DMS153 treated with DMSO at 0.1 percent for 48 hours (cell line): ENCODE results near the gene RNF43.

Experiments
- DNase-seq: peaks from one replicate; lab custom pipeline; 2025; ENCODE audit not compliant: unreplicated experiment; lab: John Stamatoyannopoulos, UW

RNF43 gene

GRCh38 chr17:58417300-58418092 is at the start of gene RNF43:
Gene RNF43, minus strand, starts transcription at chr17:58417534. Its CDS starts 1,957 bp downstream, at chr17:58415577.
- peak; percentile 98 for DNase-seq

DNA sequence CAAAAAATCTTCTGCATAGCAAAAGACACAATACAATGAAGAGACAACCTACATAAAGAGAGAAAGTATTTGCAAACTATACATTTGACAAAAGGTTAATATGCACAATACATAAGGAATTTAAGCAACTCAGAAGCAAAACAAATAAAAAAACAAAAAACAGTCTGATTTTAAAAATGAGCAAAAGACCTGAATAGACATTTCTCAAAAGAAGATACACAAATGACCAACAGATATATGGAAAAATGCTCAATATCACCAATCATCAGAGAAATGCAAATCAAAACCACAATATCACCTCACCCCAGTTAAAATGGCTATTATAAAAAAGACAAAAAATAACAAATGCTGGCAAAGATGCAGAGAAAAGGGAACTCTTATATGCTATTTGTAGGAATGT is 38.2 kb upstream of the RNF43 start:
- DNase-seq = no peak

GRCh38 chr17:58452738-58453137 is 35.4 kb upstream of the RNF43 start:
- no peak for DNase-seq

DNA sequence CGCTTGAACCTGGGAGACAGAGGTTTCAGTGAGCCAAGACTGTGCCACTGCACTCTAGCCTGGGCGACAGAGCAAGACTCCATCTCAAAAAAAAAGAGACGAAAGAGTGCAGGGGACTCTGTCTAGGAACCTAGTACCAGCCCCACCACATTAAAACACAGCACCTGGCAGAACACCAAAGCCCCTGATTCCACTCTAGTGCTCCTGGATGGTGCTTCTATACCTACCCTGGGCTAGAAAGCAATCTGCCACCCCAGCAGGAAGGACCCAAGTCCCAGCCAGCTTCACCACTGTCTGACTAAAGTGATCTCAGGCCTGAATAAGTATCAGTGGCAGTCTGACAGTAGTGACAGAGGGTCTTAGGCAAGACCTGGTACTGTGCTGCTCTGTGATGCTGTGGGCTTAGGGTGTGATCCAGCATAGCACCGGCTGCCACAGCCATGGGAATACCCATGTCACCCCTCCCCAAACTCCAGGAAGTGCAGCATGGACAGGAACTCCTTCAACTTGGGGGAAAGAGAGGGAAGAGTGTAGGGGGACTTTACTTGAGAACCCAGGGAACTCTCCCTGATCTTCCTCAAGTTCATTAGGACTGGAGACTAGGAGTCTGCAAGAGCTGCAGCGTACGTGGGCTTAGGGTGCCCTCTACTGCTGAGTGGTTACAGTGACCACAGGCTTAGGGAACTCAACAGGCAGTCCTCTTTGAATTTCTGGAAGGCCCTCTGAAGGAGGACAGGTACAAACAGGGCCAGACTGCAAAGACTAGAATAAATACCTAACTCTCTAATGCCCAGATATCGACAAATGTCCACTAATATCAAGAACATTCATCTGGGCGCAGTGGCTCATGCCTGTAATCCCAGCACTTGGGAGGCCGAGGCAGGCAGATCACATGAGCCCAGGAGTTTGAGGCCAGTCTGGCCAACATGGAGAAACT is 30.0 kb upstream of the RNF43 start:
- peak; percentile 49 for DNase-seq

- no peak for DNase-seq
These were observed 28.8 kb upstream of the RNF43 start for GRCh38 chr17:58446086-58446485.

DNA sequence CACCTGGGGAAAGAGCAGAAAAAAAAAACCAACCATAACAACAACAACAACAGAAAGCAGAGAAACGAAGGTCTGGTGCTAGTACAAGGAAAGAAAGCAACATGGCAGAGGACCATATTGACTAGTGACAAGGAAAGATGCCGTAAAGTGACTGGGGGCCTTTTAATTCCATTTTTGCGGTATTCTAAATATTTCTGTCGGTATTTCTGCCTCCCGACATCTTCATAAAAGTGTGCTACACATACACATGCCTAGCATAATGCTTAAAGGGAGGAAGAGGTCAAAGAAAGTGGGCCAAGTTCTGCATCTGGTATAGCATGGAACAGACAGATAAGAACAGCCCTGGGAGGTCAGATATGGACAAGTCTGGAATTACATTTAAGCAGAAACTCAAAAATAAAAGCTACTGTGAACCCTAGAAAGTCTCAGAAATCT is 19.5 kb upstream of the RNF43 start:
- no peak for DNase-seq

DNA sequence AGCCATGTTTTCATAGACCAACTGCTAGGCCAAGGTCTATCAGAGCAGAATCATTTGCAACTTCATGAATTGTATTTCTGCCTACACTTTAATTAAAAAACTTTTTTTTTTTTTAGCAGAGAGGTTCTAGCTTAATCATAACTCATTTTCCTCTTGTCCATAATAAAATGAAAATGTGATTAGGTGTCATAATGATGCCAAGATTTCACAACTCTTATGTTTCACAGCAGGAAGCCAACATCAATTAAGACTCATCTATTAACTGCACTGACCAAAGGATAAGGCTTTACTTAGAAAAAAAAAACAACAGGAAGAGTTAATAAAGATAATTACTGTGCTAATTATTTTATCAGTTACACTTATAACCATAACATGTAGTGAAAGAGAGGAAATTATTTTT is 18.9 kb upstream of the RNF43 start:
- no peak for DNase-seq

GRCh38 chr17:58432806-58433573 is 15.7 kb upstream of the RNF43 start:
- DNase-seq = no peak

- no peak for DNase-seq
These were observed 10.5 kb upstream of the RNF43 start for GRCh38 chr17:58427807-58428206.

GRCh38 chr17:58421711-58422110 is 4.4 kb upstream of the RNF43 start:
- no peak for DNase-seq

DNA sequence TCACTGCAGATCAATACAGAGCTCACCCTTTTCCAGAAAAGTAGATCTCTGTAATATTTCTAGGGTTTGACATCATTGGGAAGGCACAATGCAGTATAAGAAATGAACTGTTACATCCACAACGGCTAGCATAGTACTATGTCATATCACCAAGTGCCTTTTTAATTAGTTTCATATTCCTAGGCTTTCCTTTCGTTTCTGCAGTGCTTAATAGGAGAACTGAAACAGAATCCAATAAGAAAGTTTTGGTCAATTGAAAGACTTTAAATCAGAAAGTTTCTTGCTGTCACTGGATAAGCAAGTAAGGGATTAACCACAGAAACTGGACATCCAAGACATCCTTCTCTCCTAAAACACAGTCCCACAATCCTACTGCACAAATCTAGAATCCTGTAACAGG is 3.5 kb upstream of the RNF43 start:
- DNase-seq = no peak

- DNase-seq = no peak
These were observed 416 bp downstream of the RNF43 start for GRCh38 chr17:58416937-58417299.

DNA sequence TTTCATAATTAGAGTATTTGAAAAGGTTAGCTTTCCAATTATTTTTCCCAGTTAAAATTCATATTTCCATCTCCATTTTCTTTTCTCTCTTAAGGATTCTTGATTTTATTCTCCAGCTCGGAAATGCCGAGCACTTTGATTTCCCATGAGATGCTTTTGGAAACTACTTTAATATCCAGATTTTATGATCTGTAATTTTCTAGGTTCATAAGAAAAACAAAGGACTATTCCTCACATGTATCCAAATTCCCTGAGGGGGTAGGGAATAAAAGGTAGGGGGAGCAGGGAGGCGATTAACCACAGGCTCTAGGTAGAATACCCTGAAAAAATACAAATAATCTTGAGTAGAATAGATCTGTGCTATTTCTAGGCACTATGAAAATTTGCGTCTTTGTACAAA is 938 bp downstream of the RNF43 start:
- no peak for DNase-seq

GRCh38 chr17:58415371-58416055 is 1.8 kb downstream of the RNF43 start:
- no peak for DNase-seq

- DNase-seq = no peak
These were observed 2.7 kb downstream of the RNF43 start for GRCh38 chr17:58414596-58414997.

DNA sequence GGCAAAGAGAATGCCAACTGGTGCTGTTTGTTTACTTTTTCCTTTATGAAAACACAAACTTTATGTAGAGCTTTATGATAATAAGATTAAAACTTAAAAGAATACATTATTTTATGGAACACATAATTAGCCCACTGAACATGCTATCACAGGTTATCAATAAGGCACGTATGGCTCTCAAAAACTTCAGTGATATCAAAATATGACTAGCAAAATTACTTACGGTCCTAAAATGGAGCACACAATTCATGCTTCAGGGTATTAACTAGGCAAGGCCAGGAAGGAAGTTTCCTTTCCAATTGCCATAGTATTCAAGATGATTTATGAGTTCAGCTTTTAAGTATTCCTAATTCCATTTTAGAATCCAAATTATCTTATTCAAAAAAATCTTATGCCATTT is 3.6 kb downstream of the RNF43 start:
- DNase-seq = no peak

- no peak for DNase-seq
These were observed 4.3 kb downstream of the RNF43 start for GRCh38 chr17:58412961-58413586.

- DNase-seq = no peak
These were observed 5.2 kb downstream of the RNF43 start for GRCh38 chr17:58412064-58412703.

DNA sequence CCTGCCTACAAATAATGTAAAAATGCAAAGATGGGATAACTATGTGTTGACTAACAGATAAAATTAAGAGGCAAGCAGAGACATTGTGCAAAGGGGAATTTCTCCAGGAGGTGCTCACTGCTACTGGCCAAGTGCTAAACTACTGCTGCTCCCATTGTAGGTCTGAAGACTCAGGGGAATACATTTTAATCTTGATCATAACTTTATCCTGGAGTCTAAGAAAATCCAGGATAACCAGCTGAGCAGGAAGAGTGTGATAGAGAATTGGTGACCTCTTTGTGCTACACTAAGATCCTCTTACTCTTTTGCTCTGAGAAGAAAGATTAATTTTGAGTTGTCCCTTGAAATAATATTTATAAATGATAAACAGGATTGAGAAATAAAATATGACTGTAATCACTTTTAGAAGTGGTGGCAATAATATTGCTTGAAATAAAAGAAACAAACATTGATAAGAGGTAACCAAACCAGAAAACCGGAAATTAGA is 5.9 kb downstream of the RNF43 start:
- DNase-seq = no peak
